Adrenal gland (tissue), 5 donors: ENCODE data around the gene C15orf40.

ENCODE experiments used
- POLR2A ChIP-seq, 2 donors: fragments of 450-650 bp; IDR thresholded peaks; one replicate each; pipeline ENCODE4 v1.6.1; 2017; ENCODE audit warnings: antibody characterized with exemption in 2 of 2, mild to moderate bottlenecking in 2 of 2, moderate library complexity in 1 of 2
- TF ChIP-seq, protein P1 (sequence below), 6 experiments: fragments of 450-650 bp in 4 of 6; fragments of 200-600 bp in 2 of 6; sonication (generic) in 1 of 6; IDR thresholded peaks; 1 replicate in 5 of 6; 2 replicates in 1 of 6; pipeline versions ENCODE4 v1.5.1 to v1.8.0; 2016 to 2021; ENCODE audit warnings: antibody characterized with exemption in 6 of 6, mild to moderate bottlenecking in 2 of 6, moderate library complexity in 1 of 6
- donor health status: DM: no; HTN: no; CAD: no.

- TF ChIP-seq, protein P1, sequence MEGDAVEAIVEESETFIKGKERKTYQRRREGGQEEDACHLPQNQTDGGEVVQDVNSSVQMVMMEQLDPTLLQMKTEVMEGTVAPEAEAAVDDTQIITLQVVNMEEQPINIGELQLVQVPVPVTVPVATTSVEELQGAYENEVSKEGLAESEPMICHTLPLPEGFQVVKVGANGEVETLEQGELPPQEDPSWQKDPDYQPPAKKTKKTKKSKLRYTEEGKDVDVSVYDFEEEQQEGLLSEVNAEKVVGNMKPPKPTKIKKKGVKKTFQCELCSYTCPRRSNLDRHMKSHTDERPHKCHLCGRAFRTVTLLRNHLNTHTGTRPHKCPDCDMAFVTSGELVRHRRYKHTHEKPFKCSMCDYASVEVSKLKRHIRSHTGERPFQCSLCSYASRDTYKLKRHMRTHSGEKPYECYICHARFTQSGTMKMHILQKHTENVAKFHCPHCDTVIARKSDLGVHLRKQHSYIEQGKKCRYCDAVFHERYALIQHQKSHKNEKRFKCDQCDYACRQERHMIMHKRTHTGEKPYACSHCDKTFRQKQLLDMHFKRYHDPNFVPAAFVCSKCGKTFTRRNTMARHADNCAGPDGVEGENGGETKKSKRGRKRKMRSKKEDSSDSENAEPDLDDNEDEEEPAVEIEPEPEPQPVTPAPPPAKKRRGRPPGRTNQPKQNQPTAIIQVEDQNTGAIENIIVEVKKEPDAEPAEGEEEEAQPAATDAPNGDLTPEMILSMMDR (IDR thresholded peaks at IDR 0.05) = no peak
- TF ChIP-seq POLR2A (IDR thresholded peaks at IDR 0.05) = no peak
Observed at GRCh38 chr15:83057002-83057401, 45.6 kb upstream of the C15orf40 start.
